SU-DHL-6 (cell line): ENCODE results near the gene POLN.

ENCODE experiments used
- H2AFZ ChIP-seq: fragments of 200-600 bp; sonication (generic); 2 replicates; pipeline ENCODE4 v1.6.1; 2014; ENCODE audit warnings: low read depth, mild to moderate bottlenecking, moderate library complexity, mixed read lengths, antibody characterized with exemption, low read length; ENCODE audit not compliant: severe bottlenecking
- H3F3A ChIP-seq: fragments of 200-600 bp; shearing (Covaris generic); 2 replicates; pipeline ENCODE4 v1.6.0; 2016; ENCODE audit warnings: antibody characterized with exemption, mild to moderate bottlenecking; ENCODE audit not compliant: insufficient read depth
- H3K27ac ChIP-seq: fragments of 200-600 bp; sonication (generic); 2 replicates; pipeline ENCODE4 v1.5.1; 2016; ENCODE audit warnings: low read depth, mild to moderate bottlenecking, low read length, moderate library complexity, mixed read lengths
- H3K27me3 ChIP-seq: fragments of 200-600 bp; sonication (generic), shearing (Covaris generic); 2 replicates; pipeline ENCODE4 v1.6.0; 2014; ENCODE audit warnings: mild to moderate bottlenecking, low read length
- H3K36me3 ChIP-seq: fragments of 200-600 bp; sonication (generic); 2 replicates; pipeline ENCODE4 v1.6.1; 2014; ENCODE audit warnings: mild to moderate bottlenecking, low read length, mixed read lengths
- H3K4me2 ChIP-seq: fragments of 300-600, 200-600 bp; shearing (Covaris generic), sonication (generic); 2 replicates; pipeline ENCODE4 v1.6.0; 2014; ENCODE audit warnings: low read length, low read depth, mild to moderate bottlenecking; ENCODE audit not compliant: poor library complexity, severe bottlenecking
- H3K4me3 ChIP-seq: fragments of 200-600 bp; sonication (generic); 2 replicates; pipeline ENCODE4 v1.5.1; 2014; ENCODE audit warnings: antibody characterized with exemption, low read length, mild to moderate bottlenecking, mixed read lengths; ENCODE audit not compliant: insufficient read depth, poor library complexity, severe bottlenecking
- H3K79me2 ChIP-seq: fragments of 200-600 bp; sonication (generic); 2 replicates; pipeline ENCODE4 v1.6.1; 2014; ENCODE audit warnings: mild to moderate bottlenecking, low read length, moderate library complexity; ENCODE audit not compliant: insufficient read depth
- H3K9ac ChIP-seq: fragments of 200-600 bp; sonication (generic); 2 replicates; pipeline ENCODE4 v1.7.0; 2014; ENCODE audit warnings: mild to moderate bottlenecking, low read length
- H3K9me2 ChIP-seq: fragments of 200-600 bp; sonication (generic); replicated peaks from 2 replicates; pipeline ENCODE4 v1.6.1; 2014; ENCODE audit warnings: low read length; ENCODE audit not compliant: insufficient read depth
- H3K9me3 ChIP-seq: fragments of 200-600 bp; sonication (generic); 2 replicates; pipeline ENCODE4 v1.6.1; 2014; ENCODE audit warnings: low read length, mixed read lengths; ENCODE audit not compliant: insufficient read depth
- H4K20me1 ChIP-seq: fragments of 200-600 bp; sonication (generic); 2 replicates; pipeline ENCODE4 v1.6.1; 2014; ENCODE audit warnings: low read depth, mild to moderate bottlenecking, antibody characterized with exemption, low read length, moderate library complexity, mixed read lengths
- EZH2phosphoT487 ChIP-seq: fragments of 200-600 bp; sonication (generic), shearing (Covaris generic); conservative IDR thresholded peaks from 2 replicates; pipeline ENCODE4 v1.6.1; 2018; ENCODE audit warnings: mild to moderate bottlenecking, antibody characterized with exemption, low read length, moderate library complexity, mixed read lengths
- TF ChIP-seq, protein P1 (sequence below): fragments of 200-600 bp; sonication (generic); IDR thresholded peaks from one replicate; pipeline ENCODE4 v1.5.1; 2017; ENCODE audit warnings: antibody characterized with exemption, mild to moderate bottlenecking, low read length, moderate library complexity; ENCODE audit not compliant: insufficient read depth, poor library complexity, severe bottlenecking

Gene POLN

DNA sequence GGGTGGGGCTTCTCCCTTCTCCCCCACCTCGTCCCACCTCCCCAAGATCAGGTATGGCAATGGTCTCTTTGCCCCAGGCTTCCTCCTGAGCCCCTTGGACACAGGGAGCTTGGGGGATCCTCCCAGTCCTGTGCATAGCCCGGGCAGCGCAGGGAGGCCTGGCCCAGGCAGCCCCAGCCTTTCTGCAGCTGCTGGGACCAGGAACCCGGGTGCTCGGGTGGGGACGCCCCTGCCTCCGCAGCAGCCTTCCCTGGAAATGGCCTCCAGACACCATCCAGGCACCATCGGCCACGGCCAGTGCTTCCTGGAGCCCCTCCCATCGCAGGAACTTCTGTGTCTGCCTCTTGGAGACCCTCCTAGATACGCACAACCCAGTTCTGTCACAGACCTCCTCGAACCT, 25.9 kb upstream of the POLN start:
- Histone ChIP-seq H3K36me3 (no peaks in the 10 kb centered on the region), H3K4me2 (no peak overlapping the region), H3K27ac (no peak overlapping the region), H4K20me1 (no peaks in the 10 kb centered on the region), H2AFZ (no peak overlapping the region), H3K9me3 (no peaks in the 10 kb centered on the region), H3K4me3 (no peak overlapping the region), H3K79me2 (no peaks in the 10 kb centered on the region), H3F3A (no peaks in the 10 kb centered on the region), H3K9ac (no peak overlapping the region), H3K27me3 (no peaks in the 10 kb centered on the region), H3K9me2 (no peaks in the 10 kb centered on the region)
- TF ChIP-seq EZH2phosphoT487 = no peak
- TF ChIP-seq, protein P1, sequence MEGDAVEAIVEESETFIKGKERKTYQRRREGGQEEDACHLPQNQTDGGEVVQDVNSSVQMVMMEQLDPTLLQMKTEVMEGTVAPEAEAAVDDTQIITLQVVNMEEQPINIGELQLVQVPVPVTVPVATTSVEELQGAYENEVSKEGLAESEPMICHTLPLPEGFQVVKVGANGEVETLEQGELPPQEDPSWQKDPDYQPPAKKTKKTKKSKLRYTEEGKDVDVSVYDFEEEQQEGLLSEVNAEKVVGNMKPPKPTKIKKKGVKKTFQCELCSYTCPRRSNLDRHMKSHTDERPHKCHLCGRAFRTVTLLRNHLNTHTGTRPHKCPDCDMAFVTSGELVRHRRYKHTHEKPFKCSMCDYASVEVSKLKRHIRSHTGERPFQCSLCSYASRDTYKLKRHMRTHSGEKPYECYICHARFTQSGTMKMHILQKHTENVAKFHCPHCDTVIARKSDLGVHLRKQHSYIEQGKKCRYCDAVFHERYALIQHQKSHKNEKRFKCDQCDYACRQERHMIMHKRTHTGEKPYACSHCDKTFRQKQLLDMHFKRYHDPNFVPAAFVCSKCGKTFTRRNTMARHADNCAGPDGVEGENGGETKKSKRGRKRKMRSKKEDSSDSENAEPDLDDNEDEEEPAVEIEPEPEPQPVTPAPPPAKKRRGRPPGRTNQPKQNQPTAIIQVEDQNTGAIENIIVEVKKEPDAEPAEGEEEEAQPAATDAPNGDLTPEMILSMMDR = no peak

DNA sequence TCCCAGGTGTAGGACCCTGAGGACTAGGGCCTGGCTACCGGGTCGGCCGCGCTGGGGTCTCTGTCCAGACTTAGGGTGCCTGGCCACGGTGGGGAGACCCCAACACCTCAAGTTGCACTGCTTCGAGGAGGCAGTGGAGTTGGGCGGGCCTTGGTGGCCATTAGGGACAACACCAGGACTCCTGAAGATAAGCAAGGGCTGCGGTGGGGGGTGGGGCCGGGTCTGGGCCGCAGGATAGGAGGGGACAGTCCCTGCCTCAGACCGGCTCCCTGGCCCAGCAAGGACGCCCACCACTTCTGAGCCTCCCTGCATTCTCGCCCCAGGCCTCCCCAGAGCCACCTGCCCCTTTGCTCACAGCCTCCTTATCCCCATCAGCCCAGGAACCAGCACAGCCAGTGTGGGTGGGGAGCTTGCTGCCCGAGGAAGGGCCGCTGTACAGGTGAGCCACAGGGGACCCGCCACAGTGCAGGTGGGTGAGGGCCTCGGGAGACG, 25.4 kb upstream of the POLN start:
- H3K79me2 ChIP-seq = no peaks in the 10 kb centered on the region
- no peaks in the 10 kb centered on the region for H3K27me3 ChIP-seq
- H3K9me2 ChIP-seq = no peaks in the 10 kb centered on the region
- H4K20me1 ChIP-seq = no peaks in the 10 kb centered on the region
- no peak for TF ChIP-seq EZH2phosphoT487
- TF ChIP-seq, protein P1 = no peak
- no peaks in the 10 kb centered on the region for H3K36me3 ChIP-seq
- no peaks in the 10 kb centered on the region for H3F3A ChIP-seq
- H2AFZ ChIP-seq = no peak overlapping the region
- no peak overlapping the region for H3K4me2 ChIP-seq
- H3K9ac ChIP-seq = no peak overlapping the region
- H3K27ac ChIP-seq = no peak overlapping the region
- no peak overlapping the region for H3K4me3 ChIP-seq
- H3K9me3 ChIP-seq = no peaks in the 10 kb centered on the region

DNA sequence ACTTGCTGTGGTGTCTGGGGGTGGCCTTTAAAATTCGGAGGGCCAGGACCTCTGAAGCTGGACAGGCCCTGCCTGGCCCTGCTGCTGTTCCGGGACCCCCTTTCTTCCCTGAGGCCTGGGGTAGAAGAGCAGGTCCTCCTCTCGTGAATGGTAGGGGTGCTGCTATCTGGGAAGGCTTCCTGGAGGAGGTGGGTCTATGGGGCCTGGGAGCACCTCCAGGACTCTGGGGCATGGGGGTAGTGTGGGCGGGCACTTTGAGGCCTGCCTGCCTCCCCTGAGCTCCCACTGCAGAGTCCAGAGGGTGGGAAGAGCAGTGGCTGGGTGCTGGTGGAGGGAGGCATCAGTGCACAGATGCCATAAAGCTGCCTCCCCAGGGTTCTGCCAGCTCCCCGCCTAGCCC, 24.9 kb upstream of the POLN start:
- Histone ChIP-seq H3K4me2 (no peak overlapping the region), H4K20me1 (no peaks in the 10 kb centered on the region), H3K79me2 (no peaks in the 10 kb centered on the region), H3K9ac (no peak overlapping the region), H3K27me3 (no peaks in the 10 kb centered on the region), H3K4me3 (no peak overlapping the region), H3F3A (no peaks in the 10 kb centered on the region), H3K9me3 (no peaks in the 10 kb centered on the region), H2AFZ (no peak overlapping the region), H3K27ac (no peak overlapping the region), H3K9me2 (no peaks in the 10 kb centered on the region), H3K36me3 (no peaks in the 10 kb centered on the region)
- TF ChIP-seq, protein P1 = no peak
- no peak for TF ChIP-seq EZH2phosphoT487

DNA sequence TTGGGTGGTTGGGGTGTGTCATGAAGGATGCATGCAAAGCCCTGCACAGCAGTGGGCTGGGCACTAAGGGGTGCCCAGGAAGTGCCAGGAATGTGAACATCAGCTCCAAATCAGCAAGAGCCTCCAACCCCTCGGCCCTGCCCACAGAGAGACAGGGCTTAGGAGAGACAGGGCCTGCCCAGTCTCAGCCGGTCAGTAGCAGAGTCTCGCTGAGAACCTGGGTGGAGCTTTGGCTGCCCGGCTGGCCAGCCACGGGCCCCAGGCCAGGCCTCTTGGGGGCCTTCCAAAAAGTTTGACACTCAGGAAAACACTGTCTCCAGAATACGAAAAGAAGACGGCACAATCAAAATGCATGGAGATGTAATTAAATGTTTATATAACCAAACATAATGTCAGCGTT, 24.3 kb upstream of the POLN start:
- TF ChIP-seq, protein P1 = no peak
- TF ChIP-seq EZH2phosphoT487 = no peak
- Histone ChIP-seq H3K27me3 (no peaks in the 10 kb centered on the region), H3F3A (no peaks in the 10 kb centered on the region), H3K79me2 (no peaks in the 10 kb centered on the region), H3K4me3 (no peak overlapping the region), H4K20me1 (no peaks in the 10 kb centered on the region), H3K36me3 (no peaks in the 10 kb centered on the region), H2AFZ (no peak overlapping the region), H3K9me3 (no peaks in the 10 kb centered on the region), H3K4me2 (no peak overlapping the region), H3K9ac (no peak overlapping the region), H3K27ac (no peak overlapping the region), H3K9me2 (no peaks in the 10 kb centered on the region)
